Aorta (tissue), 5 donors: ENCODE measurements around the gene RNF8. TPM values are rescaled to one million over a fixed set of nuclear protein-coding genes. Genes with fewer than 3 reads are reported as not detected.
"Not testable (repeated sequence)": the region's sequence is repeated elsewhere in the genome, so short reads cannot be mapped to it uniquely, and the experiment has no call there.

Experiments
- ATAC-seq: fragments of 200-7000 bp; cut with Tn5 transposase; one replicate; pipeline ENCODE4 v1.9.1; 2022; ENCODE audit warnings: moderate library complexity; ENCODE audit not compliant: low FRiP score
- DNase-seq, 2 donors: peaks; one replicate each; pipeline ENCODE4 v3.0.0-alpha.2; 2020
- H3K27ac ChIP-seq, 2 donors: one replicate each; pipeline ENCODE4 v1.5.1; 2013; ENCODE audit warnings: low read length in 2 of 2, mild to moderate bottlenecking in 2 of 2, moderate library complexity in 2 of 2, control low read depth in 1 of 2, inconsistent platforms in 1 of 2, low read depth in 1 of 2
- H3K27me3 ChIP-seq, 2 donors: one replicate each; pipeline ENCODE4 v1.6.1; 2013; ENCODE audit warnings: control low read depth in 1 of 2, low read length in 1 of 2, mild to moderate bottlenecking in 1 of 2, moderate library complexity in 1 of 2; ENCODE audit not compliant: insufficient read depth in 2 of 2, control insufficient read depth in 1 of 2
- H3K36me3 ChIP-seq, 2 donors: one replicate each; pipeline ENCODE4 v1.6.1; 2013; ENCODE audit warnings: control low read depth in 1 of 2, low read length in 1 of 2, mild to moderate bottlenecking in 1 of 2; ENCODE audit not compliant: insufficient read depth in 2 of 2, control insufficient read depth in 1 of 2
- H3K4me1 ChIP-seq, 2 donors: one replicate each; pipeline ENCODE4 v1.6.1; 2013; ENCODE audit warnings: low read length in 2 of 2, control low read depth in 1 of 2, mild to moderate bottlenecking in 1 of 2, moderate library complexity in 1 of 2; ENCODE audit not compliant: insufficient read depth in 2 of 2, control insufficient read depth in 1 of 2
- H3K4me3 ChIP-seq, 2 donors: one replicate each; pipeline ENCODE4 v1.5.1; 2013; ENCODE audit warnings: low read length in 2 of 2, control low read depth in 1 of 2, mild to moderate bottlenecking in 1 of 2
- H3K9me3 ChIP-seq: one replicate; pipeline ENCODE4 v1.6.1; 2013; ENCODE audit warnings: mild to moderate bottlenecking, low read length; ENCODE audit not compliant: control insufficient read depth
- WGBS, 2 donors: extraction: QIAGEN DNeasy Blood & Tissue Kit; methylation state at CpG; one replicate each; pipeline ENCODE4 v1.1.7; 2013; 5-methylcytosine and 5-hydroxymethylcytosine counted together
- intact Hi-C, 2 donors: fragments of 100-400 bp; cut with DNase I; formaldehyde crosslinking; loops; one replicate each; pipeline versions ENCODE4 v1.14.2 to v1.15.0; 2022
- polyA plus RNA-seq, 2 donors: library from polyadenylated mRNA; stranded (reverse); fragments of 200-250 nt; gene quantifications; one replicate each; pipeline ENCODE4 v1.2.3, GENCODE V29; 2013
- total RNA-seq, 2 donors: library from RNA; stranded (reverse); fragmentation: NEBNext Ultra II Directional; extraction: Animal tissue kit (Norgen Biotek cat#: 25700); gene quantifications; one replicate each; pipeline ENCODE4 v1.2.1, GENCODE V29; 2021
- donor health status: healthy with polysubstance abuse.
- donor health status: Bipolar disorder and iron deficiency.
- donor health status: DM: no; HTN: no; CAD: no.
- donor health status: DM: no; HTN: no; CAD: no.
- donor health status: DM: yes; HTN: yes; CAD: no.

The RNF8 gene
- total and polyA plus RNA-seq, 4 donors: 13.9 to 16.4 (median 14.9) TPM

DNA sequence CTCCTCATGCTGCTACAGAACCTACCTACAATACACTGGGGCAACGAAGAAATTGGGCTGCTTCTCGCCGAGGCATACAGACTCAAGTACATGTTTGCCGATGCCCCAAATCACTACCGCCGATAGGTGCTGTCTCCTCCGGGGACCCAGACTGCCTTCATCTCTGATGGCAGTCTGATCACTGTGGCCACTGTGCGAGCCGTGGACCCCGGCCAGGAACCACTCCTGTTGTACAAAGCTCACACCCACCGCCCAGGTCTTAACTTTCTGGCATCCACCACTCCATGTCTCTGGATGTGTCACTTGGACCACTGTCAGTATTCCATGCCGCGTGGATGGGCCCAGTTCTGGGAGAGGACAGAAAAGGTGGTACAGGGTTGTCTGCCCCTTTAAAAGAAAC, 22.7 kb upstream of the RNF8 start:
- H3K36me3 ChIP-seq: no peaks in the 10 kb centered on the region
- WGBS, 2 donors: 92 to 95% methylated on average over 13 of the region's 13 CpGs
- H3K27ac ChIP-seq: no peak overlapping the region
- no peaks in the 10 kb centered on the region for H3K4me1 ChIP-seq
- intact Hi-C loops: no loop called here
- no peak for DNase-seq
- no peak overlapping the region for H3K4me3 ChIP-seq
- no peaks in the 10 kb centered on the region for H3K9me3 ChIP-seq
- H3K27me3 ChIP-seq: no peaks in the 10 kb centered on the region
- ATAC-seq: no peak

GRCh38 chr6:37332894-37333293, 20.9 kb upstream of the RNF8 start:
- 91 to 92% methylated on average over 1 of the region's 1 CpG for WGBS, 2 donors
- ATAC-seq (no peak), DNase-seq (no peak)
- H3K27ac ChIP-seq: no peak overlapping the region
- H3K4me1 ChIP-seq: no peaks in the 10 kb centered on the region
- no peaks in the 10 kb centered on the region for H3K27me3 ChIP-seq
- H3K9me3 ChIP-seq: no peaks in the 10 kb centered on the region
- H3K4me3 ChIP-seq: no peak overlapping the region
- H3K36me3 ChIP-seq: no peaks in the 10 kb centered on the region
- intact Hi-C loops: no loop called here

DNA sequence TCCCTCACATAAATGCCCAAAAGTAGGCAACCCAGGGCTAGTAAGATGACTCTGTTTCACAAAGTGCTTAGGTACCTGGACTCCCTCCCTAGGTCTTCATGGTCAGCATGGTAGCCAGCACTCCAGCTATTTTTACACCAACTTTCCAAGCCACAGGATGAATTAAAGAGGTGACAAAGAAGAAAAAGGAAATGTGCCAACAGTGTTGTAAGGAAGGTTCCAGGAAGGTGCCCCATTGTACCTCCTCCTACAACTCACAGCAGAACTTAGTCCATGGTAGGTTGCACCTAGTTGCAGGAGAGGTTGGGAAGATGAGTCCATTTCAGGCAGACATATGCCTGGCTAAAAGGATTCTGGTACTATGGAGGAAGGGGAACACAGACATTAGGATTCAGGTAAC, 19.7 kb upstream of the RNF8 start:
- ATAC-seq: no peak
- Histone ChIP-seq H3K36me3 (no peaks in the 10 kb centered on the region), H3K27ac (no peak overlapping the region), H3K4me1 (no peaks in the 10 kb centered on the region), H3K9me3 (no peaks in the 10 kb centered on the region), H3K4me3 (no peak overlapping the region), H3K27me3 (no peaks in the 10 kb centered on the region)
- DNase-seq: no peak
- intact Hi-C loops: no loop called here

DNA sequence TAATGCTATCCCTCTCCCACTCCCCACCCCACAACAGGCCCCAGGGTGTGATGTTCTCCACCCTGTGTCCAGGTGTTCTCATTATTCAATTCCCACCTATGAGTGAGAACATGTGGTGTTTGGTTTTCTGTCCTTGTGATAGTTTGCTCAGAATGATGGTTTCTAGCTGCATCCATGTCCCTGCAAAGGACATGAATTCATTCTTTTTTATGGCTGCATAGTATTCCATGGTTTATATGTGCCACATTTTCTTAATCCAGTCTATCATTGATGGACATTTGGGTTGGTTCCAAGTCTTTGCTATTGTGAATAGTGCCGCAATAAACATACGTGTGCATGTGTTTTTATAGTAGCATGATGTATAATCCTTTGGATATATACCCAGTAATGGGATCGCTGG, 15.5 kb upstream of the RNF8 start:
- DNase-seq, H3K27me3 ChIP-seq, H3K9me3 ChIP-seq, ATAC-seq, H3K4me1 ChIP-seq, H3K27ac ChIP-seq, intact Hi-C loops, H3K4me3 ChIP-seq, H3K36me3 ChIP-seq: not testable (repeated sequence)
- 92 to 95% methylated on average over 3 of the region's 3 CpGs for WGBS, 2 donors

- no peaks in the 10 kb centered on the region for H3K4me1 ChIP-seq
- no peak overlapping the region for H3K4me3 ChIP-seq
- no peak overlapping the region for H3K27ac ChIP-seq
- intact Hi-C loops: no loop called here
- ATAC-seq (no peak), DNase-seq (no peak)
- H3K36me3 ChIP-seq: no peaks in the 10 kb centered on the region
- H3K9me3 ChIP-seq: no peaks in the 10 kb centered on the region
- 95% methylated on average over 5 of the region's 5 CpGs for WGBS, 2 donors
- H3K27me3 ChIP-seq: no peaks in the 10 kb centered on the region
Observed at GRCh38 chr6:37338745-37339255, 15.0 kb upstream of the RNF8 start.

DNA sequence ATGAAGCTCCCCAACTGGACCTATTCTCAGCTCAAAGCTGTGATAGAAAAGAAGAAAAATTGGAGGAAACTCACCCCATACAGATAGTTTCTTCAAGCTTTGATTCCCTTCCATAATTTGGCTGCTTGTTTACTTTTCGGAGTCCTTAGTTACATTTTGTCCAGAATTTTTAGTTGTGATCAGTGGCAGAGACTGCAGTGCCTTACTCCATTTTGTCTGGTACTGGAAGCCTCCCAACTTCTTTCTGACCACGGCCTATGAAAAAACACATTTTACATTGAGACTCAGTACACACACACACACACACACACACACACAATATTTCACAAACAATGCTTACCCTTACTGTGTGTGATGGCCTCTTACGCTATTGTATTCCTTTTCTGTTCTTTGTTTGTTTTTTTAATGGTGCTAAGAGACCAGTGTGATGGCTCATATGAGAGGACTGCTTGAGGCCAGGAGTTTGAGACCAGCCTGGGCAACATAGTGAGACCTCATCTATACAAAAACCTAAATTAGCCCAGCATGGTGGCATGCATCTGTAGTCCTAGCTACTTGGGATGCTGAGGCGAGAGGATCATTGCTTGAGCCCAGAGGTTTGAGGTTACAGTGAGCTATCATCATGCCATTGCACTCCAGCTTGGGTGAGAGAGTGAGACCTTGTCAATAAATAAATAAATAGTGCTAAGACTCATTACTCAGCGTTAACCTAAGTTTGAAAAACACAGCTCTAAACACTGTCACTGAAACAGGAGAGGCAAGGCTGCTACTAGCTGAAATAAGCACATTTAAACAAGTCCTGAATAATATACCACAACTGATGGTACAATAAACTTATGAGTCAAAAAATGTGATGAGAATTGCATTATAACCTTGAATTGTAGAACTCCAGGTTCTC, 13.8 kb upstream of the RNF8 start:
- intact Hi-C loops: no loop called here
- 78 to 79% methylated on average over 5 of the region's 5 CpGs for WGBS, 2 donors
- Histone ChIP-seq H3K36me3 (no peaks in the 10 kb centered on the region), H3K27ac (no peak overlapping the region), H3K27me3 (no peaks in the 10 kb centered on the region), H3K4me3 (no peak overlapping the region), H3K9me3 (no peaks in the 10 kb centered on the region), H3K4me1 (no peaks in the 10 kb centered on the region)
- DNase-seq (no peak), ATAC-seq (no peak)

DNA sequence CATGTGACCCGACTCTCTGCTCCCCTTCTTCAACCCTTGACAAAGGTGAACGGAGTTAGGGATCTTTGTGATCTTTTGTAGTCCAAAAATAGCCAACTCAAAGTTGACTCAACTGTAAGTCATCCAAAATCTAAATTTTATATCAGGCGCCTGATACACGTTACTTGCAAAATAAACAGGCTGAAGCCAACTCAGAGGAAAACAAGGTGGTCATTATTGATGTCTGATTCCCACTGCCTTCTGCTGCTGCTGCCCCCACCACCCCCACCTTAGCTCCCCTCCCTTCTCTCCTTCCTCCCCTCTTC, 13.2 kb upstream of the RNF8 start:
- no peak overlapping the region for H3K4me3 ChIP-seq
- no peak overlapping the region for H3K27ac ChIP-seq
- DNase-seq (no peak), ATAC-seq (no peak)
- WGBS, 2 donors: 29 to 38% methylated on average over 4 of the region's 4 CpGs
- H3K9me3 ChIP-seq: no peaks in the 10 kb centered on the region
- no peaks in the 10 kb centered on the region for H3K27me3 ChIP-seq
- intact Hi-C loops: no loop called here
- H3K4me1 ChIP-seq: no peaks in the 10 kb centered on the region
- no peaks in the 10 kb centered on the region for H3K36me3 ChIP-seq

DNA sequence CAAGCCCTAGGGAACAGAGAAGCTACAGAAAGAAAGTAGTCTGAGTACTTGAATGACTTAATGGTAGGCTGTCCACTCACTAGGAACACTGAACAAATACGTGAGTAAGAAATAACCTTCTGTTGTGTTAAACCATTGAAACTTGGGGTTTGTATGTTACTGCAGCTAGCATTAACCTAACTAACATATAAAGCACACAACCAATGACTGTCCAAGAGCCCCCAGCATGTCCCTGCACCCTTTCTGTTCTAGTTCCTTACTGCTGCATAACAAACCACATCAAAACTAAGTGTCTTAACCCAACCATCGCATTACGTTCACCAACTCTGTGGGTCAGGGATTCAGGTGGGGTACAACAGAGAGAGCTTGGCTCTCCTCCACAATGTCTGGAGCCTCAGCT, 10.5 kb upstream of the RNF8 start:
- intact Hi-C loops: no loop called here
- Histone ChIP-seq H3K36me3 (no peaks in the 10 kb centered on the region), H3K4me1 (no peaks in the 10 kb centered on the region), H3K27ac (no peak overlapping the region), H3K27me3 (no peaks in the 10 kb centered on the region), H3K4me3 (no peak overlapping the region), H3K9me3 (no peaks in the 10 kb centered on the region)
- DNase-seq: no peak
- WGBS, 2 donors: 92 to 93% methylated on average over 3 of the region's 3 CpGs
- ATAC-seq: no peak

DNA sequence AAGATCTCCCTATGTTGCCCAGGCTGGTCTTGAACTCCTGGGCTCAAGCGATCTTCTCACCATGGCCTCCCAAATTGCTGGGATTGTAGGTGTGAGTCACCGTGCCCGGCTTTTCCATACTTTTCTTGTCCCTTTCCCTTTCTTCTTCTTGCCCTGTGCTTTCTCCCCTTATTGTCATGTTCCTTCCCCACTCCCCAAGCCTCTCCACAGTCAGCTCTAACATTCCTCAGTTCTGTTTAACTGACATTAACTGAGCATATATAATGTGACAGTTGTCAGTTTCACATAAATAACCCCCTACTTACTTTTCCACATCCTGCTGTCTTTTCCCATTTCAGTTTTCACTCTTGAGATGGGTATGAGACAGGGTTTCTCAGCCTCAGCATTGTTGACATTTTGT, 9.5 kb upstream of the RNF8 start:
- Histone ChIP-seq H3K9me3 (no peaks in the 10 kb centered on the region), H3K27me3 (no peaks in the 10 kb centered on the region), H3K4me3 (no peak overlapping the region), H3K27ac (no peak overlapping the region), H3K4me1 (no peaks in the 10 kb centered on the region), H3K36me3 (no peaks in the 10 kb centered on the region)
- ATAC-seq: no peak
- intact Hi-C loops: no loop called here
- 91 to 92% methylated on average over 3 of the region's 3 CpGs for WGBS, 2 donors
- no peak for DNase-seq
